Body of pancreas (tissue), 4 donors: ENCODE data around the gene NUP62. TPM values are rescaled to one million over a fixed set of nuclear protein-coding genes. Genes with fewer than 3 reads are reported as not detected.

Source experiments
- ATAC-seq: fragments of 150-250 bp; one replicate; pipeline ENCODE4 v1.9.1; 2016
- DNase-seq, 4 donors: peaks; one replicate each; pipeline ENCODE4 v3.0.0-alpha.2; 2019
- H3K27ac ChIP-seq, 4 donors: fragments of 200-600 bp; sonication (generic); 1 replicate in 3 of 4; 2 replicates in 1 of 4; pipeline versions ENCODE4 v1.5.1 to v1.6.1; 2016 to 2019; ENCODE audit warnings: mild to moderate bottlenecking in 1 of 4, mixed read lengths in 1 of 4, moderate library complexity in 1 of 4
- H3K27me3 ChIP-seq, 2 donors: fragments of 200-600 bp; sonication (generic); one replicate each; pipeline ENCODE4 v1.6.0; 2016; ENCODE audit warnings: mild to moderate bottlenecking in 1 of 2
- H3K36me3 ChIP-seq, 2 donors: fragments of 200-600 bp; sonication (generic); replicated peaks in 1 of 2; 2 replicates each; pipeline ENCODE4 v1.5.1; 2016; ENCODE audit warnings: low read depth in 2 of 2; ENCODE audit not compliant: insufficient read depth in 1 of 2
- H3K4me1 ChIP-seq: fragments of 200-600 bp; sonication (generic); one replicate; pipeline ENCODE4 v1.6.0; 2016
- H3K4me3 ChIP-seq, 2 donors: fragments of 200-600 bp; sonication (generic); 1 replicate in 1 of 2; 2 replicates in 1 of 2; pipeline ENCODE4 v1.5.1; 2016 to 2019
- H3K9me3 ChIP-seq, 3 donors: fragments of 200-600 bp; sonication (generic); 1 replicate in 2 of 3; 2 replicates in 1 of 3; pipeline ENCODE4 v1.5.1; 2016
- CTCF ChIP-seq, 7 experiments: fragments of 450-650 bp in 4 of 7; fragments of 200-600 bp in 3 of 7; sonication (generic) in 3 of 7; IDR thresholded peaks; one replicate each; pipeline ENCODE4 v1.5.1; 2016 to 2019; ENCODE audit warnings: antibody characterized with exemption in 7 of 7
- POLR2A ChIP-seq, 3 donors: fragments of 450-650 bp; IDR thresholded peaks; one replicate each; pipeline ENCODE4 v1.6.1; 2016; ENCODE audit warnings: antibody characterized with exemption in 3 of 3, mild to moderate bottlenecking in 2 of 3
- WGBS, 2 donors: methylation state at CpG; one replicate each; pipeline ENCODE4 v1.1.5; 2017; 5-methylcytosine and 5-hydroxymethylcytosine counted together
- intact Hi-C: fragments of 100-400 bp; cut with DNase I; formaldehyde crosslinking; loops from one replicate; pipeline ENCODE4 v1.15.1; 2023
- microRNA-seq, 2 donors: library from miRNA; unstranded; fragments of <30 nt; microRNA quantifications; one replicate each; pipeline ENCODE4, GENCODE V29; 2016; ENCODE audit warnings: borderline number of aligned reads in 2 of 2, borderline replicate concordance in 2 of 2
- total RNA-seq, 2 donors: library from RNA; depleted of rRNA; stranded (reverse); fragments of >200 nt; gene quantifications; one replicate each; pipeline ENCODE4 v1.1.0, GENCODE V29; 2016

NUP62 gene
- total RNA-seq, 2 donors from 2014 or later: 17.9 to 21.8 TPM

GRCh38 chr19:49859682-49860335 lies 69.5 kb downstream of the NUP62 start:
- H3K4me3 ChIP-seq: no peak overlapping the region
- no peaks in the 10 kb centered on the region for H3K27me3 ChIP-seq
- 84 to 91% methylated on average over 14 to 20 of the region's 22 CpGs for WGBS, 2 donors
- H3K9me3 ChIP-seq: no peaks in the 10 kb centered on the region
- H3K27ac ChIP-seq: no peak overlapping the region
- H3K4me1 ChIP-seq: peaks cover under 1% of the 10 kb centered on the region
- TF ChIP-seq POLR2A (IDR thresholded peaks at IDR 0.05) (no peak), CTCF (IDR thresholded peaks at IDR 0.05) (no peak)
- no peak for ATAC-seq
- no peak for DNase-seq
- intact Hi-C loops: no loop called here
- H3K36me3 ChIP-seq: peaks cover 17 to 20% of the 10 kb centered on the region in 2 donors

DNA sequence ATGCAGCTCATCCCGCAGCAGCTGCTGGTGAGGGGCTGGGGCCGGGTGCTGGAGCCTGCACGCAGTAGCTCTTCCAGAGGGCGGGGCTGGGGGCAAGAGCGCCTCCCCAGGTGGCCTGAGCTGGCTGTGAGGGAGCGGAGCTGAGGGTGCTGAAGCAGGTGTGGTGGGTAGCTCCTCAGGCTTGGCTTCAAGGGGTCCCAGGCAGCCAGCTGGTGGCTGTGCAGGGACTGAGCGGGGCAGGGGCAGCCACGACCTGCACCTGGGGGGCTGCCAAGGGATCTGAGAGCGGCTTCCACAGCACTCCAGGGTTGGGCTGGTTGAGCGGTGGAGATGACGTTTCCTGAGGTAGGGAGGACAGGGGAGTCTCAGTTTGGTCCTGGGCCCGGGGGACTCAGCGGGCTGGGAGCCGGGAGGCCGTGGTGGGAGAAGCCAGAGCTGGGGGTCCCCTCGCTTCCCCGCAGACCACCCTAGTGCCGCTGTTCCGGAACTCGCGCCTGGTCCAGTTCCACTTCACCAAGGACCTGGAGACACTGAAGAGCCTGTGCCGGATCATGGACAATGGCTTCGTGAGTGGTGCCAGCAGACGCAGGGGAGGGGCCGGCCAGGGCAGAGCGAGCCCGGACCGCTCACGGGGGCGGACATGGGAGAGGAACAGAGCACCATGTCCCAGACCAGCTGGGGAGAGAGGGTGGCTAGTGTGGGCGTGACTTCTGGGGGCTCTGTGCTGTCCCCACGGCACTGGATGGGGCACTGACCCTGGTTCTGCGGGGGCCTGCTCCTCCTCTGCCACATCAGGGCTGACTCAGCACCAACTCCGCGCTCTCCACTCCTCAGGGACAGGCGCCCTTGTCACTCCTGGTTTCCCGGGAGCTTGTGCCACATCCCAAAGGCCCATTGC lies 71.0 kb downstream of the NUP62 start:
- H3K36me3 ChIP-seq: peaks cover 13 to 20% of the 10 kb centered on the region in 2 donors
- 91 to 96% methylated on average over 18 to 37 of the region's 37 CpGs for WGBS, 2 donors
- TF ChIP-seq POLR2A (IDR thresholded peaks at IDR 0.05) (peak in 1 of 3 donors; percentile 5), CTCF (IDR thresholded peaks at IDR 0.05) (no peak)
- no peaks in the 10 kb centered on the region for H3K9me3 ChIP-seq
- intact Hi-C loops: no loop called here
- DNase-seq: no peak
- H3K27me3 ChIP-seq: no peaks in the 10 kb centered on the region
- no peak for ATAC-seq
- H3K27ac ChIP-seq: no peak overlapping the region
- no peak overlapping the region for H3K4me3 ChIP-seq
- peaks cover 12% of the 10 kb centered on the region for H3K4me1 ChIP-seq

DNA sequence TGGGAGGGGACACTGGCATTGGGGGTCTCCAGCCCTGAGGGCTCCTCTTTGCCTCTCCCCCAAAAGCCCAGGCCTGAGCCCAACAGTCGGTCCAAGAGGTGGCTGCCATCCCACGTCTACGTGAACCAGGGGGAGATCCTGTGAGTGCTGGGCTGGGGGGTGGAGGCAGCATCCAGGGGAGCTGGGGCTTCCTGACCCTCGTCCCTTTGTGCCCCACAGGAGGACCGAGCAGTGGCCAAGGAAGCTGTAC lies 71.5 kb downstream of the NUP62 start:
- 93% methylated on average over 5 of the region's 5 CpGs; no CpG with 5 or more reads in 1 of the 2 donors for WGBS, 2 donors
- no peak for DNase-seq
- Histone ChIP-seq H3K36me3 (peaks cover 13 to 20% of the 10 kb centered on the region in 2 donors), H3K27me3 (no peaks in the 10 kb centered on the region), H3K4me1 (peaks cover 18% of the 10 kb centered on the region), H3K27ac (no peak overlapping the region), H3K4me3 (no peak overlapping the region), H3K9me3 (no peaks in the 10 kb centered on the region)
- intact Hi-C loops: no loop called here
- TF ChIP-seq POLR2A (IDR thresholded peaks at IDR 0.05) (no peak), CTCF (IDR thresholded peaks at IDR 0.05) (no peak)
- no peak for ATAC-seq

DNA sequence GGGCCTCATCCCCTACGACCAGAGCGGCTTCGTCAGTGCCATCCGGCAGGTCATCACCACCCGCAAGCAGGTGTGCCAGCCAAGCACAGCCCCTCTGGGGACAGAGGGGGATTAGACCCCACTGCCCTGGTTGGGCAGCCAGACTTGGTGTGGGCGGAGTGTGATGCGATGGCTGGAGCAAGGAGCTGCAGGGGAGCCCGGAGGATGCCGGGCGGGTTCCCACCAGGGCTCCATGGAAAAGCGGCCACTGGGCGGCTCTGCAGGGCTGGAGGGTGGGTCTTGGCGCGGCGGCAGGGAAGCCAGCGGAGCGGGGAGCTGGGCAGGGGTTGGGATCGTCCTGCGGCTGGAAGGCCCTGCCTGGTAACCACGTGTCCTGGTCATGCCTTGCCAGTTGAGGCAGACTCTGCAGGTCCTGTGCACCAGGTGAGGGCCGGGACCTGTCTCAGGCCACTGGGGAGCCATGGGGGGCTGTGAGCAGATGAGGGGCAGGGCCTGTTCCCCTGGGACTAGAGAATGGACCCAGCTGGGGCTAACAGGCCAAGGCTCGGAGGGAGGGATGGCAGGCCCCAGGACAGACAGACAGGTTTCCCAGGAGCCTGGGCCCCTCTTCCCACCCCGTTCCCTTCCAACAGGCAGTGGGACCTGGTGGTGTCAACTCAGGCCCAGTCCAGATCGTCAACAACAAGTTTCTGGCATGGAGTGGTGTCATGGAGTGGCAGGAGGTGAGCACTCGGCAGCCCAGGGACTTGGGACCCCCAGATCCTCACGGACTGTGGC lies 72.1 kb downstream of the NUP62 start:
- H3K9me3 ChIP-seq: no peaks in the 10 kb centered on the region
- ATAC-seq (no peak), DNase-seq (peak in 1 of 4 donors; percentile 6)
- H3K36me3 ChIP-seq: peaks cover 13 to 20% of the 10 kb centered on the region in 2 donors
- H3K27me3 ChIP-seq: no peaks in the 10 kb centered on the region
- peaks cover 23% of the 10 kb centered on the region for H3K4me1 ChIP-seq
- no peak overlapping the region for H3K4me3 ChIP-seq
- no peak overlapping the region for H3K27ac ChIP-seq
- TF ChIP-seq CTCF (IDR thresholded peaks at IDR 0.05) (no peak), POLR2A (IDR thresholded peaks at IDR 0.05) (no peak)
- WGBS, 2 donors: 91 to 93% methylated on average over 25 to 26 of the region's 26 CpGs
- intact Hi-C loops: no loop called here

Small RNA genes within 50 kb of the gene (microRNA-seq; reads per million reads assigned to microRNA genes)
- 0.47 to 0.90 reads per million in 2 donors for gene MIR4750

Other genes with a start within 250 kb of the NUP62 start
- 1 to 10 TPM in 1 of 2 donors, not detected in 1; 1.6 TPM for gene ADM5, start 239.9 kb downstream of the NUP62 start, total RNA-seq
- 1 to 10 TPM in 1 of 2 donors, under 1 TPM in 1; 0.66 to 3.4 TPM for gene CPT1C, start 238.4 kb downstream of the NUP62 start, total RNA-seq
- under 1 TPM in 1 of 2 donors, not detected in 1; 0.52 TPM for gene TSKS, start 166.2 kb downstream of the NUP62 start, total RNA-seq
- gene AP2A1, start 162.5 kb downstream of the NUP62 start, total RNA-seq: 10 to 100 TPM; 43.5 to 45.9 TPM
- 10 to 100 TPM in 1 of 2 donors, 1 to 10 TPM in 1; 8.9 to 24.1 TPM for gene FUZ, start 116.2 kb downstream of the NUP62 start, total RNA-seq
- gene MED25, start 111.2 kb downstream of the NUP62 start, total RNA-seq: 10 to 100 TPM; 15.8 to 16.9 TPM
- 10 to 100 TPM; 69.0 to 70.2 TPM for gene PTOV1, start 78.3 kb downstream of the NUP62 start, total RNA-seq
- gene PNKP, start 61.9 kb downstream of the NUP62 start, total RNA-seq: 100 to 1,000 TPM in 1 of 2 donors, 10 to 100 TPM in 1; 59.7 to 122 TPM
- 10 to 100 TPM in 1 of 2 donors, 1 to 10 TPM in 1; 7.5 to 20.1 TPM for gene AKT1S1, start 52.1 kb downstream of the NUP62 start, total RNA-seq
- 10 to 100 TPM; 25.9 to 37.6 TPM for gene TBC1D17, start 51.8 kb downstream of the NUP62 start, total RNA-seq
- gene IL4I1, start 32.6 kb downstream of the NUP62 start, total RNA-seq: under 1 TPM in 1 of 2 donors, not detected in 1; 0.52 TPM
- gene ATF5, start 299 bp downstream of the NUP62 start, total RNA-seq: 10 to 100 TPM in 1 of 2 donors, 1 to 10 TPM in 1; 4.7 to 12.2 TPM
- gene SIGLEC11, start 31.7 kb upstream of the NUP62 start, total RNA-seq: 10 to 100 TPM in 1 of 2 donors, 1 to 10 TPM in 1; 1.3 to 12.5 TPM
- 10 to 100 TPM; 32.7 to 33.3 TPM for gene VRK3, start 95.9 kb upstream of the NUP62 start, total RNA-seq
- gene ZNF473, start 96.5 kb upstream of the NUP62 start, total RNA-seq: 1 to 10 TPM; 4.9 to 5.4 TPM
- not detected for gene IZUMO2, start 233.8 kb upstream of the NUP62 start, total RNA-seq